ENCODE results near the gene GREB1.

The GREB1 gene

DNA sequence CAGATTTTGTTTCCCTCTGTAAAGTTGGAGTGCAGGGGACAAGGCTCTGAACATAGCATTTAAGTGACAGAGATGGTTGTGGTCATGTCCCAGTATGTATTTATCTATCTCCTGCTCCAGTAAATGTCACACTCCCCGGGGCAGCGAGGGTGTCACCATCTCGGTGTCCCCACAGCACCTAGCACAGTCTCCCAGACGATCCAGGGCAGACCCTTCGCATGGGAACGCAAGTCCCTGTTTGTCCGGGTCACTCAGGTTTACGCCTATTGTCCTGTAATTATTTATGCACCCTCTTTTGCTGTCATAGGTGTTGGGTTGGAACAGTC, 148.7 kb downstream of the GREB1 start:
- Histone ChIP-seq H3K27me3 (no peaks in the 10 kb centered on the region), H3K4me2 (peak overlapping the region; percentile 16; the same call in 1 of the 2 replicates), H4K20me1 (no peaks in the 10 kb centered on the region), H3K4me3 (no peak overlapping the region), H3K4me1 (peaks cover 11% of the 10 kb centered on the region), H3K27ac (no peak overlapping the region), H3K36me3 (no peaks in the 10 kb centered on the region), H3K9ac (no peak overlapping the region), H3K9me3 (no peaks in the 10 kb centered on the region)
- no peak for TF ChIP-seq Cebpa-rat (IDR thresholded peaks at IDR 0.05)

DNA sequence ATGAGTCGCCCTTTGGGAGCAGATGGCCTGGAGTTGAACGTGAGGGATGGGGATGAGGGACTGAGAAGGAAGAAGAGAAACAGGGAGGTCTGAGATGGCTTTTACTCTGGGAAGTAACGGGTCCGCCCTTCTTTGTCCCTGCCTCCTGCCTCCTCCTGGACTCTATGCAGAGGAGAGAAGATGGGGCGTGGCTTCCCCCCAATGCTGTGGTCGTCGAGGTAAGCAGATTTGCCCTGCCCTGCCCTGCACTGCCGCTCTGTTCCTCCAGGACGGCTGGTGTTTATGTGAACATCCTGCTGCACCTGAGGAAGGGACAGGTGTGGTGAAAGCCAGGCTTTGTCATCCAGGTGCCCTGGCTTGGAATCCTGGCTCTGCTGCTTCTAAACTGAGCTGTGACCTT, 149.6 kb downstream of the GREB1 start:
- Histone ChIP-seq H3K4me3 (no peak overlapping the region), H3K27ac (no peak overlapping the region), H3K9ac (no peak overlapping the region), H3K36me3 (no peaks in the 10 kb centered on the region), H4K20me1 (no peaks in the 10 kb centered on the region), H3K4me1 (peaks cover 16% of the 10 kb centered on the region), H3K27me3 (no peaks in the 10 kb centered on the region), H3K9me3 (no peaks in the 10 kb centered on the region), H3K4me2 (no peak overlapping the region)
- no peak for TF ChIP-seq Cebpa-rat (IDR thresholded peaks at IDR 0.05)

DNA sequence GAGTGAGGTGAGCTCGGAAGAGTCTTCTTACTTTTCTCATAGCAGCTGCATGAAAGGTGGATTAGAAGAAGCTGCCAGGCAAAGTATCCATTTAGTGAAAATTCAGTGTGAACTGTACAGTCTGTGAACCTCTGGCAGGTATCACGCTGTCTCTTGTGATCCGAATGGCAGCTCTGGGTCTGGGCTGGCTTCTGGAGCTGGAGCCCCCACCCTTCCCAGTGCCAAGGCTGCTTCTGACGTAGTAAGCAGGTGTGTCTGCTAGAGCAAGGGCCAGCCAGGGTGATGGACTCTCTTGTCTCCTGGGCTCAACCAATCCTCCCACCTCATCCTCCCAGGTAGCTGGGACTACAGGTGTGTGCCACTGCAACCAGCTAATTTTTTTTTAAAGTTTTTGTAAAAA, 150.1 kb downstream of the GREB1 start:
- H3K9me3 ChIP-seq = no peaks in the 10 kb centered on the region
- H3K9ac ChIP-seq = no peak overlapping the region
- no peak overlapping the region for H3K4me2 ChIP-seq
- H3K4me1 ChIP-seq = peaks cover 21% of the 10 kb centered on the region
- H3K27ac ChIP-seq = no peak overlapping the region
- no peak overlapping the region for H3K4me3 ChIP-seq
- H3K36me3 ChIP-seq = no peaks in the 10 kb centered on the region
- H4K20me1 ChIP-seq = no peaks in the 10 kb centered on the region
- TF ChIP-seq Cebpa-rat (IDR thresholded peaks at IDR 0.05) = no peak
- no peaks in the 10 kb centered on the region for H3K27me3 ChIP-seq

DNA sequence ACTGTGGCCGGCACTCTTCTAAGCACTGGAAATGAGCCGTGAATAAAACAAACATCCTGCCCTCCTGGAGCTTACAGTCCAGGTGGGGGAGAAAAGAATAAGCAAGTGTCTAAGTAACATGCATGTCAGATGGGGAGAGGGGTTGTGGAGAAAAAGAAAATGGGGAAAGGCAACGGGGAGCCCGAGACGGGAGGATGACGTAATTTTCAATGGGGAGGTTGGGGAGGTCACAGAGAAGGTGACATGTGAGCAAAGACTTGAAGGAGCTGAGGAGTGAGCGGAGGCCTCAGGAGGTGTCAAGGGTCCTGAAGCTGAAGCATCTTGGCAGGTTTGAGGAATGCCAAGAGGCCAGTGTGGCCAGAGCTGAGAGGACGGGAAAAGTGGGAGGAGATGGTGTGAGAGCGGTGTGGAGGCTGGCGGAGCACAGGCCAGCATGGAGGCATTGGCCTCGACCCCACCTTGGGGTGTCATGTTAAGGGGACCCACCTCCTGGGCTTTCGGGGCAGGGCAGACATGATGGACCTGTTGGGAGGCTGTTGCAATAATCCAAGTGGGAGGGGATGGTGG, 151.1 kb downstream of the GREB1 start:
- no peak overlapping the region for H3K4me2 ChIP-seq

DNA sequence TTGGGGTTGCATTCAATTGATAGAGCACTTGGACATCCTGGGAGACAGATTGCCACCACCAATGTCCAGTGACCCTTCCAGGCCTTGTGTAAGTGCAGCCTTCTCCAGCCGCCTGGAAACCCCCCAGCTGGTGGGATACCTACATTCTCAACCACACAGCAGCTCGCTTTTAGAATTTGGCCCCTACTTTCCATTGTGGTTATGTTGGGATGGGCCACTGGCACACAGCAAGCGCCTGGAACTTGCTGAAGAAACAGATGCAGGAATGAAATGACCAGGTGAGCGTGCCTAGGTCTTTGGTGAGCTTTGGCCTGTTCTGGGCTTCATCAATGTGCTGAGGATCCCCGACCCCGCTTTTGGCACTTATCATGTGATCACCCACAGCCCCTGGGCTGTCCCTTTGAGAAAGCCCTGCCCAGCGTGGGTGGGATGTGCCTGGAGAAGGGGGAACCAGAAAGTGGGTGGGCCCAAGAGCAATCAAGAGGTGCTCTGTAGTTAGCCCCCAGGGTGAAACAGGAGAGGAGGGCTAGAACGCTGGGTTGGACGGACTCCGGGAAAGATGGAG, 152.1 kb downstream of the GREB1 start:
- Histone ChIP-seq H3K9ac (no peak overlapping the region), H3K36me3 (no peaks in the 10 kb centered on the region), H3K27ac (no peak overlapping the region), H4K20me1 (no peaks in the 10 kb centered on the region), H3K4me2 (no peak overlapping the region), H3K4me1 (peaks cover 22% of the 10 kb centered on the region), H3K27me3 (no peaks in the 10 kb centered on the region), H3K4me3 (no peak overlapping the region), H3K9me3 (no peaks in the 10 kb centered on the region)
- no peak for TF ChIP-seq Cebpa-rat (IDR thresholded peaks at IDR 0.05)

More for the DNA sequence above, 151.1 kb downstream of the GREB1 start:
- Histone ChIP-seq H3K27me3 (no peaks in the 10 kb centered on the region), H3K9me3 (no peaks in the 10 kb centered on the region), H3K9ac (no peak overlapping the region), H3K27ac (no peak overlapping the region), H3K4me1 (peaks cover 22% of the 10 kb centered on the region), H3K4me3 (no peak overlapping the region), H4K20me1 (no peaks in the 10 kb centered on the region), H3K36me3 (no peaks in the 10 kb centered on the region)
- TF ChIP-seq Cebpa-rat (IDR thresholded peaks at IDR 0.05) = no peak

DNA sequence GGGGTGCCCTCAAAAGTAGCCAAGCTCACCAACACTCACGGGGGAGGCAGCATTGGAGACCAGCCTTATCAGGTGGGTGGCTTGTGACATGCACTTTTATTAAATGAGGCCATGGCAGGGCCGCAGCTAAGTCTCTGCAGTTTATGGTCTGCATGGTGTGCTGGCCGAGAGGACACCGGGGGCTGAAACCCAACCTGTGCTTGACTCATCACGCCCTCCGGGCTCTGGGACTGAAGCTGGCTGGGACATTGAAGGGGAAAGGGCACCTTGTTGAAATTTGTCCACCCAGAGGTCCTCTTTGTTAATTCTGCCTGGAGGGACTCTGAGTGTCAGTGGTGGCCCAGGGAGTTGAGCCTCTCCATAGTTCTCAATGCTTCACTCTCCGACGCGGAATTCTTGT, 153.9 kb downstream of the GREB1 start:
- Histone ChIP-seq H3K4me1 (peaks cover 11% of the 10 kb centered on the region), H3K4me3 (no peak overlapping the region), H3K27ac (no peak overlapping the region), H3K36me3 (no peaks in the 10 kb centered on the region), H3K9ac (no peak overlapping the region), H3K9me3 (no peaks in the 10 kb centered on the region), H3K27me3 (no peaks in the 10 kb centered on the region), H3K4me2 (peak overlapping the region; percentile 61; the same call in 1 of the 2 replicates), H4K20me1 (no peaks in the 10 kb centered on the region)
- TF ChIP-seq Cebpa-rat (IDR thresholded peaks at IDR 0.05) = no peak

DNA sequence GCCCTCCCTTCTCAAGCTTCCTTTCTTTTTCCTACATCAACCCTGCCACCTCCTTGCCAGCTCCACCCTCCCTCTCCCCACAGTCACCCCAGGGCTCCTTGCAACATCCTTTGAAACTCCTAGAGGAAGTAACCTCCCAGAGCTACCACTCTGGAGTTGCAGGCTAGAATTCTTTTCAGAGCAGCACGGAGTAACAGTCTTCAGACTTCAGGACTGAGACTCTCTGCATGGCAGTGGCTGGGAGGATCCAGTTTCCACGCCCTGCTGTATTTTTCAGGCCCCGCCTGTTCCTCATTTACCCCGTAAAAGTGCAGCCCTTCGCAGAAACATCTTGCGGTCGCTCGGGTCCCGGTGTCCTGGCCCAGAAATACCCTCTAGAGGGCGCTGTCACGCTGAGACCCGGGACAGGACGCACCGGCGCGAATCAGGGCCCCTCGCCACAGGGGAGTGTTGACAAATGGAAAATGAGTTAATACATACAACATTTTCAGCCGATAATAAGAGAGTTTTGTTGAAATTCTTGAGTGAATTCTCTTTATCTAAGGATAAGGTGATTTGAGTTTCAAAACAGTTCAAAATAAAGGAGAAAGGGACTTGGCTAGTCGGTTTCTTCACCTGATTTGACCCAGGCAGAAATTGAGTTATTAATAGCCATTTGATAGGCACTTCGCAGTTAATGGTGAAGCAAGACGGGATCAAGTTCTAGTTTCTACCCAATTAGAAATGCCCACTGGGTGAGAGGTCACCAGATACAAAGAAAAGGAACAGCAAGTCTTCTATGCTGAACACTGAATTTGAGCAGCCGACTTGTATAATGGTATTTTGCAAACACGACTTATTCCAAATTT, 154.6 kb downstream of the GREB1 start:
- Histone ChIP-seq H3K4me3 (no peak overlapping the region), H3K9ac (no peak overlapping the region), H3K4me1 (peaks cover 10% of the 10 kb centered on the region), H3K9me3 (no peaks in the 10 kb centered on the region), H3K27ac (no peak overlapping the region), H3K4me2 (peak overlapping the region; percentile 61), H4K20me1 (no peaks in the 10 kb centered on the region), H3K27me3 (no peaks in the 10 kb centered on the region), H3K36me3 (no peaks in the 10 kb centered on the region)
- no peak for TF ChIP-seq Cebpa-rat (IDR thresholded peaks at IDR 0.05)

DNA sequence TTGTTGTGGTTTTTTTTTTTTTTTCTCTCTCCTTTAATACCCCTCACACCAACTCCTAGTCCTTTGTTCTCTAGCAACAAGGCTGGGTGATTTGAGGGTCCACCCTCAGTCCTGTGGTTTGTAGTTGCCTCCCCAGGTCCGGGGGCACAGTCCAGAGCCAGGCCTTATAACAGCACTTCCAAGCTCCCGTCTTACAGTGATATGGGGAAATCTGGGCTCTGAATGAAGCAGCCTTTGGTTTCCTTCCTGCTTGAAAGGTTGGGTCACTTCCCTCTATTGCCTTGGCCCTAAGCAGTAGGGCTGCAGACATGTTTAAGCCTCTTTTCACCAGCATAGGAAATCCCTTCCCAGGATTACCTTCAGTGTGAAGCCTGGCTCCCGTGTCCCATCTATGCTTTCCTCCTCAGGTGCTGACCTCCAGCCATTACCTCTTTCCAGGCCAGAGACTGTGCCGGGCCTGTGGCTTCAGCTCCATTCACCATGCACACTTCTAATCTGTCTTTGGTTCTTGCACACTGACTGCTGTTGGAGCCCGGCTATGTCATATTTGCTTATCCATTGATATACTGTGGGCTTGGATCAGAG, 157.3 kb downstream of the GREB1 start:
- Histone ChIP-seq H4K20me1 (no peaks in the 10 kb centered on the region), H3K9me3 (no peaks in the 10 kb centered on the region), H3K9ac (no peak overlapping the region), H3K27ac (no peak overlapping the region), H3K4me3 (no peak overlapping the region), H3K4me2 (no peak overlapping the region), H3K27me3 (no peaks in the 10 kb centered on the region), H3K4me1 (peaks cover 12% of the 10 kb centered on the region), H3K36me3 (no peaks in the 10 kb centered on the region)
- no peak for TF ChIP-seq Cebpa-rat (IDR thresholded peaks at IDR 0.05)

Data from BLaER1 (cell line).